Measurements from ENCODE around the gene STRBP. TPM values are rescaled to one million over a fixed set of nuclear protein-coding genes. Genes with fewer than 3 reads are reported as not detected.

STRBP gene
- total RNA-seq, 1 experiment from 2014 or later = 18.1 TPM

Other genes with a start within 250 kb of the STRBP start
- not detected in 2 replicates for gene GPR21, start 234.9 kb downstream of the STRBP start, total RNA-seq (2014; rRNA removed; shearing (Covaris generic); ENCODE audit: low replicate concordance)
- gene CRB2, start 87.6 kb upstream of the STRBP start, total RNA-seq (2014; rRNA removed; shearing (Covaris generic); ENCODE audit: low replicate concordance) = not detected in 2 replicates

Measured in Caki2 (cell line).